Left renal pelvis (tissue), 4 donors: ENCODE data around the gene ADGRL4. TPM values are rescaled to one million over a fixed set of nuclear protein-coding genes. Genes with fewer than 3 reads are reported as not detected.
"Not testable (repeated sequence)": the region's sequence is repeated elsewhere in the genome, so short reads cannot be mapped to it uniquely, and the experiment has no call there.

Source experiments
- DNase-seq, 4 donors: peaks; one replicate each; pipeline ENCODE4 v3.0.0-alpha.2; 2013; ENCODE audit warnings: low read depth in 4 of 4, low spot score in 3 of 4
- polyA plus RNA-seq, 4 donors: library from polyadenylated mRNA; unstranded; fragments of 120-200 nt; gene quantifications; one replicate each; pipeline ENCODE4 v1.2.1, GENCODE V29; 2013; ENCODE audit not compliant: insufficient read length in 4 of 4

The ADGRL4 gene
- polyA plus RNA-seq, 4 donors: 18.6 to 29.0 (median 22.8) TPM

- DNase-seq: no peak
Observed at GRCh38 chr1:78919150-78919549, 87.4 kb downstream of the ADGRL4 start.

GRCh38 chr1:78918157-78918556 is 88.4 kb downstream of the ADGRL4 start:
- DNase-seq: no peak

- no peak for DNase-seq
Observed at GRCh38 chr1:78916986-78917385, 89.5 kb downstream of the ADGRL4 start.

GRCh38 chr1:78913950-78914349 is 92.6 kb downstream of the ADGRL4 start:
- DNase-seq: no peak

- no peak for DNase-seq
Observed at GRCh38 chr1:78911956-78912880, 94.3 kb downstream of the ADGRL4 start.

- DNase-seq: no peak
Observed at GRCh38 chr1:78902641-78903040, 103.9 kb downstream of the ADGRL4 start.

- DNase-seq: no peak
Observed at GRCh38 chr1:78894811-78895210, 111.7 kb downstream of the ADGRL4 start.

GRCh38 chr1:78892260-78892840 is 114.2 kb downstream of the ADGRL4 start:
- DNase-seq: no peak

GRCh38 chr1:78887458-78887857 is 119.1 kb downstream of the ADGRL4 start:
- no peak for DNase-seq

GRCh38 chr1:78884685-78885452 is 121.7 kb downstream of the ADGRL4 start:
- no peak for DNase-seq

- no peak for DNase-seq
Observed at GRCh38 chr1:78880223-78880622, 126.3 kb downstream of the ADGRL4 start.

- DNase-seq: not testable (repeated sequence)
Observed at GRCh38 chr1:78875986-78876385, 130.5 kb downstream of the ADGRL4 start.

GRCh38 chr1:78872801-78873200 is 133.7 kb downstream of the ADGRL4 start:
- DNase-seq: not testable (repeated sequence)

- DNase-seq: no peak
Observed at GRCh38 chr1:78871249-78871648, 135.3 kb downstream of the ADGRL4 start.

- DNase-seq: no peak
Observed at GRCh38 chr1:78869136-78869535, 137.4 kb downstream of the ADGRL4 start.

GRCh38 chr1:78864175-78864574 is 142.4 kb downstream of the ADGRL4 start:
- DNase-seq: no peak

- DNase-seq: no peak
Observed at GRCh38 chr1:78856096-78856495, 150.4 kb downstream of the ADGRL4 start.

GRCh38 chr1:78855258-78855657 is 151.3 kb downstream of the ADGRL4 start:
- DNase-seq: no peak

- DNase-seq: no peak
Observed at GRCh38 chr1:78854556-78854955, 152.0 kb downstream of the ADGRL4 start.

- DNase-seq: no peak
Observed at GRCh38 chr1:78843546-78843945, 163.0 kb downstream of the ADGRL4 start.

GRCh38 chr1:78843111-78843510 is 163.4 kb downstream of the ADGRL4 start:
- DNase-seq: no peak
